ENCODE results near the gene KDM4C. TPM values are rescaled to one million over a fixed set of nuclear protein-coding genes. Genes with fewer than 3 reads are reported as not detected.

Gene KDM4C
- total and polyA plus RNA-seq, 2 donors (not counting 1 experiment from before 2014, with no cell fraction given) = 49.7 to 141 TPM

GRCh38 chr9:7135735-7136134 is 378.0 kb downstream of the KDM4C start:
- DNase-seq (no peak), ATAC-seq (ENCODE audit: low read depth) (no peak)
- H3K27ac Mint-ChIP-seq = no peak overlapping the region
- no peak overlapping the region for H3K4me2 ChIP-seq (replicated peaks; ENCODE audit: low read depth, low read length, poor library complexity, severe bottlenecking)
- H3K79me2 ChIP-seq (ENCODE audit: control insufficient read depth, insufficient read depth, low read length) = no peaks in the 10 kb centered on the region
- CTCF ChIA-PET = no interaction called here
- no peaks in the 10 kb centered on the region for H3K9me3 Mint-ChIP-seq (ENCODE audit: insufficient read depth)
- H3K27me3 ChIP-seq (replicated peaks in 1 of 4; ENCODE audit: control extremely low read depth in 1 of 4, control insufficient read depth in 3 of 4, insufficient read depth in 4 of 4, low read length in 3 of 4) = no peaks in the 10 kb centered on the region
- no peak overlapping the region for H3K9ac ChIP-seq (ENCODE audit: low read length)
- H3K27me3 Mint-ChIP-seq = no peaks in the 10 kb centered on the region
- intact Hi-C loops (cut with micrococcal nuclease) = no loop called here
- no peaks in the 10 kb centered on the region for H3K9me3 ChIP-seq (ENCODE audit: control extremely low read depth in 1 of 3, control insufficient read depth in 2 of 3, insufficient read depth in 1 of 3, low read length in 2 of 3)
- H3K36me3 ChIP-seq (replicated peaks in 1 of 2; ENCODE audit: control extremely low read depth in 1 of 2, control insufficient read depth in 1 of 2, extremely low read depth in 1 of 2, insufficient read depth in 2 of 2, low read length in 1 of 2) = peaks cover 2 to 46% of the 10 kb centered on the region in 2 experiments
- no peaks in the 10 kb centered on the region for H3K4me1 ChIP-seq (ENCODE audit: control insufficient read depth in 2 of 2, insufficient read depth in 2 of 2, low read length in 2 of 2)
- no peak overlapping the region for H3K4me3 ChIP-seq (ENCODE audit: control extremely low read depth in 1 of 5, extremely low read depth in 1 of 5, insufficient read depth in 1 of 5, low read depth in 2 of 5, low read length in 4 of 5)
- TF ChIP-seq CTCF (IDR thresholded peaks at IDR 0.05) (no peak), EZH2 (IDR thresholded peaks at IDR 0.05; ENCODE audit: borderline replicate concordance, insufficient read depth, low read depth, low read length, poor library complexity, severe bottlenecking) (no peak)
- no peak overlapping the region for H3K4me3 Mint-ChIP-seq
- WGBS (ENCODE audit: insufficient coverage) = 100% methylated on average over 2 of the region's 4 CpGs
- H4K20me1 ChIP-seq (ENCODE audit: control insufficient read depth, insufficient read depth, low read length, poor library complexity, severe bottlenecking) = no peaks in the 10 kb centered on the region
- no peaks in the 10 kb centered on the region for H3K4me1 Mint-ChIP-seq
- POLR2A ChIA-PET = no interaction called here
- no peak overlapping the region for H2AFZ ChIP-seq (ENCODE audit: insufficient read depth, low read depth, low read length, poor library complexity, severe bottlenecking)
- no peak overlapping the region for H3K27ac ChIP-seq (ENCODE audit: low read length in 2 of 2)

- Histone ChIP-seq H3K9ac (ENCODE audit: low read length) (no peak overlapping the region), H2AFZ (ENCODE audit: insufficient read depth, low read depth, low read length, poor library complexity, severe bottlenecking) (no peak overlapping the region), H3K4me2 (replicated peaks; ENCODE audit: low read depth, low read length, poor library complexity, severe bottlenecking) (no peak overlapping the region), H3K27me3 (replicated peaks in 1 of 4; ENCODE audit: control extremely low read depth in 1 of 4, control insufficient read depth in 3 of 4, insufficient read depth in 4 of 4, low read length in 3 of 4) (no peaks in the 10 kb centered on the region), H3K79me2 (ENCODE audit: control insufficient read depth, insufficient read depth, low read length) (no peaks in the 10 kb centered on the region), H3K27ac (ENCODE audit: low read length in 2 of 2) (no peak overlapping the region), H3K36me3 (replicated peaks in 1 of 2; ENCODE audit: control extremely low read depth in 1 of 2, control insufficient read depth in 1 of 2, extremely low read depth in 1 of 2, insufficient read depth in 2 of 2, low read length in 1 of 2) (peaks cover 2 to 47% of the 10 kb centered on the region in 2 experiments), H3K9me3 (ENCODE audit: control extremely low read depth in 1 of 3, control insufficient read depth in 2 of 3, insufficient read depth in 1 of 3, low read length in 2 of 3) (no peaks in the 10 kb centered on the region), H3K4me1 (ENCODE audit: control insufficient read depth in 2 of 2, insufficient read depth in 2 of 2, low read length in 2 of 2) (no peaks in the 10 kb centered on the region), H3K4me3 (ENCODE audit: control extremely low read depth in 1 of 5, extremely low read depth in 1 of 5, insufficient read depth in 1 of 5, low read depth in 2 of 5, low read length in 4 of 5) (no peak overlapping the region), H4K20me1 (ENCODE audit: control insufficient read depth, insufficient read depth, low read length, poor library complexity, severe bottlenecking) (no peaks in the 10 kb centered on the region)
- no peaks in the 10 kb centered on the region for H3K4me1 Mint-ChIP-seq
- ATAC-seq (ENCODE audit: low read depth) (no peak), DNase-seq (no peak)
- WGBS (ENCODE audit: insufficient coverage) = 100% methylated on average over 2 of the region's 6 CpGs
- POLR2A ChIA-PET = no interaction called here
- CTCF ChIA-PET = no interaction called here
- no peak for TF ChIP-seq CTCF (IDR thresholded peaks at IDR 0.05)
- no peak for TF ChIP-seq EZH2 (IDR thresholded peaks at IDR 0.05; ENCODE audit: borderline replicate concordance, insufficient read depth, low read depth, low read length, poor library complexity, severe bottlenecking)
- H3K27me3 Mint-ChIP-seq = no peaks in the 10 kb centered on the region
- H3K27ac Mint-ChIP-seq = no peak overlapping the region
- H3K4me3 Mint-ChIP-seq = no peak overlapping the region
- H3K9me3 Mint-ChIP-seq (ENCODE audit: insufficient read depth) = no peaks in the 10 kb centered on the region
- intact Hi-C loops (cut with micrococcal nuclease) = no loop called here
Observed at GRCh38 chr9:7137040-7137439, 379.3 kb downstream of the KDM4C start.
